ENCODE results near the gene GPR87. TPM values are rescaled to one million over a fixed set of nuclear protein-coding genes. Genes with fewer than 3 reads are reported as not detected.
A peak's percentile ranks its signal among the peaks of the same experiment; 100 is the strongest.

Gene GPR87
- total RNA-seq, 2 experiments from 2014 or later: 0.40 to 0.53 TPM

- DNase-seq (no peak), ATAC-seq (no peak)
- CTCF ChIA-PET: interaction anchor here (0.9 to 1.3 kb wide), 2 partner anchors 16 to 45 kb away, joined by 3 to 4 read pairs; no protein-coding TSS in a partner anchor
- Mint-ChIP-seq H3K27me3 (peaks cover 2% of the 10 kb centered on the region), H3K9me3 (ENCODE audit: low read depth) (no peaks in the 10 kb centered on the region), H3K4me1 (peaks cover 15% of the 10 kb centered on the region), H3K27ac (peak within 1 kb of the TSS; percentile 60), H3K36me3 (no peaks in the 10 kb centered on the region), H3K4me3 (peak within 1 kb of the TSS; percentile 40)
Observed at GRCh38 chr3:151329363-151329762, 12.7 kb upstream of the GPR87 start, which contains the start of gene P2RY13. Gene P2RY13, minus strand, starts transcription at chr3:151329549. Its CDS starts 21 bp downstream, at chr3:151329528.

DNA sequence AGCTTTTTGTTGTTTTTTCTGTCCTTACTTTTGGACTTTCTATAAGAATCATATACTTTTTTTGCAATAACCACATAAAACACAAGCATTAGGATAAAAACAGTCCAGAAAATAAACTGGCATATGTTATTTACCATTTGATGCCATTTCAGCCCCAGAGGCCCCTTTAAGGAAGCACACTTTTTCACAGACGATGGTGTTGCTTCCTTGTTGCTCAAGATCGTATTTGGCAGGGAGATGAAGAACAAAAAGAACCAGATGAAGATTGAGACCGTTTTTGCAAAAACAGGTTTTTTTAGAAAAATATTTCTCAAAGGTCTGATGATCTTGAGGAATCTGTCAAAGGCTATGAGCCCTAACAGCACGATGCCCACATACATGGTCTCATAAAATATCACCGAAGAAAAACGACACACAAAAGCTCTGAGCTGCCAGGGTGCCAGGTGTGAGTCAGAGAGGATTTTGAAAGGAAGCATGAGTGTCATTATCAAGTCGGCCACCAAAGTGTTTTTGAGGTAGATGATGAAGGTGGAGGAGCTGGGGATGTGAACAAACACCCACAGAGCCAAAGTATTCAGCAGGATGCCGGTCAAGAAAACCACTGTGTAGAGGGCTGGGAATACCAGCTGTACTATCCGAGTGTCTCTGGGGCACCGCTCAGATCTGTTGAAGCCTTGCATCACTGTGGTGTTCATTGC, 11.8 kb upstream of the GPR87 start:
- DNase-seq: peak; percentile 56
- peak overlapping the region; percentile 60 for H3K27ac Mint-ChIP-seq
- H3K4me1 Mint-ChIP-seq: peaks cover 15% of the 10 kb centered on the region
- peak; percentile 81 for ATAC-seq
- peaks cover 2% of the 10 kb centered on the region for H3K27me3 Mint-ChIP-seq
- peak overlapping the region; percentile 40 for H3K4me3 Mint-ChIP-seq
- CTCF ChIA-PET: interaction anchor here (0.7 to 3.4 kb wide), 20 partner anchors 10 to 172 kb away, joined by 3 to 15 read pairs (median 5); partner anchors contain the start of gene GPR87
- H3K36me3 Mint-ChIP-seq: no peaks in the 10 kb centered on the region
- H3K9me3 Mint-ChIP-seq (ENCODE audit: low read depth): no peaks in the 10 kb centered on the region

DNA sequence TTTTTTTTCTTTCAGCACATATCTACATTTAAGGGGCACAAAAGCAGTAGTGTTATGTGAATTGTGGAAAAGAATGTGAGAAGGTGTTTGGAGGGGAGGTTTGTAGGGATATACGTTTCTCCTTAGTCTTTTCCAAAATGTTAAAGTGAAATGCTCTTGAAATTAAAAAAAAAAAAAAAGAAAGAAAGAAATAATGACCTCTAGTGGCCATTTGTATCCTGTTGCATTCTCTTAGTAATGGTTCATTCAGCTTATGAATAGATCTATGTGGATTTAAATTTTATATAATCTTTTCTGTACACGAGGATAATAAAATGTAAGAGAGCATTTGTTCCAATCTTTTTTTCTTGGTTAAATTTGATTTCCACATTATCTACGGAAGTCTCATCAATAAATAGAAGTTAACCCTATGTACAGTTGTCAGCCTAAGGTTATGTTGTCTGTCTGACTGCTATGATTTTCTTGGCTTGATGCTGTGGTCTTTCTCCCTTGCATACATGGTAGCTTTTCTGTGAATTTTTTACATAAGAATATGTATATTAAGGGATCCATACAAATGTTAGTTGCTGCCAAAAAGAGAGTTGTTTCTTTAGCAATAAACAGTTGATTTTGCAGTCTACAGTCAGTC, 11.1 kb upstream of the GPR87 start:
- no peak overlapping the region for H3K4me3 Mint-ChIP-seq
- no peak for ATAC-seq

GRCh38 chr3:151322511-151322910, 5.9 kb upstream of the GPR87 start:
- CTCF ChIA-PET: no interaction called here
- H3K9me3 Mint-ChIP-seq (ENCODE audit: low read depth): no peaks in the 10 kb centered on the region
- H3K27ac Mint-ChIP-seq: no peak overlapping the region
- DNase-seq (no peak), ATAC-seq (no peak)
- H3K27me3 Mint-ChIP-seq: no peaks in the 10 kb centered on the region
- H3K4me3 Mint-ChIP-seq: no peak overlapping the region
- peaks cover 3% of the 10 kb centered on the region for H3K36me3 Mint-ChIP-seq
- H3K4me1 Mint-ChIP-seq: peaks cover 25% of the 10 kb centered on the region

More for the DNA sequence above, 11.1 kb upstream of the GPR87 start:
- peaks cover 12% of the 10 kb centered on the region for H3K4me1 Mint-ChIP-seq
- no peaks in the 10 kb centered on the region for H3K9me3 Mint-ChIP-seq (ENCODE audit: low read depth)
- H3K27me3 Mint-ChIP-seq: peaks cover 2% of the 10 kb centered on the region
- H3K27ac Mint-ChIP-seq: no peak overlapping the region
- CTCF ChIA-PET: interaction anchor here (0.7 to 3.4 kb wide), 19 partner anchors 9 to 300 kb away, joined by 3 to 15 read pairs (median 5); partner anchors contain the start of gene GPR87
- no peak for DNase-seq
- H3K36me3 Mint-ChIP-seq: no peaks in the 10 kb centered on the region

- CTCF ChIA-PET: interaction anchor here (0.8 to 1.9 kb wide), 3 partner anchors 17 to 94 kb away, joined by 3 to 7 read pairs (median 3); no protein-coding TSS in a partner anchor
- DNase-seq (no peak), ATAC-seq (no peak)
- peaks cover 3% of the 10 kb centered on the region for H3K36me3 Mint-ChIP-seq
- no peak overlapping the region for H3K4me3 Mint-ChIP-seq
- H3K27me3 Mint-ChIP-seq: no peaks in the 10 kb centered on the region
- no peaks in the 10 kb centered on the region for H3K9me3 Mint-ChIP-seq (ENCODE audit: low read depth)
- no peak overlapping the region for H3K27ac Mint-ChIP-seq
- H3K4me1 Mint-ChIP-seq: peaks cover 28% of the 10 kb centered on the region
Observed at GRCh38 chr3:151321526-151321925, 4.9 kb upstream of the GPR87 start.

DNA sequence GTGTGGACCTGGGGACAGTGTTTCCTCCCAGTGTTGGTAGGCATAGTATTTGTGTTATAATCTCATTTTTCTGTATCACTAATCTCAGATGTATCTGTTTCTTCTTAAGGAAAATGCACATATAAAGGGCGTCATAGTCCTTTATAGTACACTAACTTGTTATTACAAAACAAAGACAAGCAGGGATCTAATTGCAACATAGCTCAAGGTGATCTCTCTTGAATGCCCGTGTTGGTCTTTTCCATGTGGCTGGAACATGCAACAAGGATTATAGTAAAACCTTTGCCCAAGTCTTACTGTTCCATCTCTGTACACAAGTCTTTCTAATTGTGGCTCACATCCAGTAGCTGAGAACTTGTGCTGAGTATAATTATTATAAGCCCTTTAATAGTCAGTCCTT, 3.5 kb upstream of the GPR87 start:
- Mint-ChIP-seq H3K4me3 (no peak overlapping the region), H3K36me3 (peaks cover 3% of the 10 kb centered on the region), H3K9me3 (ENCODE audit: low read depth) (no peaks in the 10 kb centered on the region), H3K27ac (no peak overlapping the region), H3K4me1 (peaks cover 39% of the 10 kb centered on the region), H3K27me3 (no peaks in the 10 kb centered on the region)
- DNase-seq (no peak), ATAC-seq (no peak)
- CTCF ChIA-PET: interaction anchor here (1.9 kb wide), 1 partner anchor 92 kb away, joined by 7 read pairs; no protein-coding TSS in a partner anchor

DNA sequence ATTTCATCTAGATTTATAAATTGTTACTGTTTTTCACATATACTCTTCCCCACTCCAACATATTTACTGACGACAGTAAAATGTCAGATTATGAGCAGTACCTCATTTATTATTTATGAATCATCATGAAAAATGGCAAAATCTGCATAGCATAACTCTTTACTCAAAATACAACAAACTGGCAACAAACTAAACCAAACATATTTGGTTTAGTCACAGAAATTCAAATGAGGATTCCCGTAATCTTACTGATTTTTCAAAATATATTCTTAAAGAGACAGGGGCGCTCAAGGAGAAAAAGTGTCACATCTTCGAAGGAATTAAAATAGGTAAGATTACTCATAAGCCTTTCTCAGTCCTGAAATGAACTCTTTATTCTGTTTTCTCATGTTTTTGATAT, 3.0 kb upstream of the GPR87 start:
- peaks cover 3% of the 10 kb centered on the region for H3K36me3 Mint-ChIP-seq
- ATAC-seq (no peak), DNase-seq (no peak)
- peaks cover 42% of the 10 kb centered on the region for H3K4me1 Mint-ChIP-seq
- H3K27ac Mint-ChIP-seq: peak overlapping the region; percentile 20
- H3K4me3 Mint-ChIP-seq: no peak overlapping the region
- H3K27me3 Mint-ChIP-seq: no peaks in the 10 kb centered on the region
- no peaks in the 10 kb centered on the region for H3K9me3 Mint-ChIP-seq (ENCODE audit: low read depth)
- CTCF ChIA-PET: interaction anchor here (1.2 kb wide), 1 partner anchor 9 kb away, joined by 3 read pairs; no protein-coding TSS in a partner anchor

- peaks cover 42% of the 10 kb centered on the region for H3K4me1 Mint-ChIP-seq
- DNase-seq (no peak), ATAC-seq (no peak)
- no peak overlapping the region for H3K27ac Mint-ChIP-seq
- no peaks in the 10 kb centered on the region for H3K9me3 Mint-ChIP-seq (ENCODE audit: low read depth)
- no peaks in the 10 kb centered on the region for H3K27me3 Mint-ChIP-seq
- peaks cover 3% of the 10 kb centered on the region for H3K36me3 Mint-ChIP-seq
- H3K4me3 Mint-ChIP-seq: no peak overlapping the region
- CTCF ChIA-PET: interaction anchor here (1.2 kb wide), 1 partner anchor 9 kb away, joined by 3 read pairs; no protein-coding TSS in a partner anchor
Observed at GRCh38 chr3:151318991-151319390, 2.4 kb upstream of the GPR87 start.

- ATAC-seq: no peak
- Mint-ChIP-seq H3K27ac (no peak overlapping the region), H3K4me3 (no peak overlapping the region), H3K4me1 (peaks cover 42% of the 10 kb centered on the region), H3K36me3 (peaks cover 3% of the 10 kb centered on the region), H3K27me3 (no peaks in the 10 kb centered on the region), H3K9me3 (ENCODE audit: low read depth) (no peaks in the 10 kb centered on the region)
- CTCF ChIA-PET: interaction anchor here (1.2 kb wide), 1 partner anchor 10 kb away, joined by 3 read pairs; no protein-coding TSS in a partner anchor
- no peak for DNase-seq
Observed at GRCh38 chr3:151318313-151318712, 1.7 kb upstream of the GPR87 start.

- Mint-ChIP-seq H3K4me1 (peaks cover 41% of the 10 kb centered on the region), H3K9me3 (ENCODE audit: low read depth) (no peaks in the 10 kb centered on the region), H3K27me3 (no peaks in the 10 kb centered on the region), H3K4me3 (peak overlapping the region; percentile 43), H3K36me3 (no peaks in the 10 kb centered on the region), H3K27ac (peak overlapping the region; percentile 73)
- ATAC-seq: no peak
- DNase-seq: no peak
- CTCF ChIA-PET: interaction anchor here (1.3 to 1.5 kb wide), 4 partner anchors 8 to 12 kb away, joined by 4 to 9 read pairs (median 6); no protein-coding TSS in a partner anchor
Observed at GRCh38 chr3:151315846-151316245, 774 bp downstream of the GPR87 start.

GRCh38 chr3:151315136-151315535, 1.5 kb downstream of the GPR87 start:
- H3K27me3 Mint-ChIP-seq: no peaks in the 10 kb centered on the region
- peak overlapping the region; percentile 18 for H3K4me3 Mint-ChIP-seq
- CTCF ChIA-PET: interaction anchor here (1.6 to 1.8 kb wide), 2 partner anchors 10 to 12 kb away, joined by 5 read pairs; no protein-coding TSS in a partner anchor
- H3K36me3 Mint-ChIP-seq: no peaks in the 10 kb centered on the region
- H3K9me3 Mint-ChIP-seq (ENCODE audit: low read depth): no peaks in the 10 kb centered on the region
- H3K27ac Mint-ChIP-seq: peak overlapping the region; percentile 27
- DNase-seq (no peak), ATAC-seq (no peak)
- peaks cover 35% of the 10 kb centered on the region for H3K4me1 Mint-ChIP-seq

DNA sequence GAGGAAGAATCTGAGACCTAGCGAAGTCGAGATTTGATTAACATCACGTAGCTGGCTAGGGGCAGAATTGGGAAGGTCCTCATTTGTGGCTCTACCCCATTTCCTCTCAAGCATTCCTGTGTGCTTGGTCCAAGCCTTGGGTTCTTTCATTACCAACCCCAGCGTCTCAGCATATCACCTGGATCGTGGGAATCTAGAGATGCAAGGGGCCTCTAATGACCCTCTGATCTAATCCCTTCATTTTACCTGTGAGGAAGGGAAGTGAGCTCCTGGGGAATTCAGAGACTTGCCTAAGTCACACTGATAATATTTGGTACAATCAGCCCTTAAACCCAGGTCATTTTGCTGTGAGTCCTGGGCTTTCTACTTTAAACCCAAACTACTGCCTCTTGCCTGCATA, 2.0 kb downstream of the GPR87 start:
- no peaks in the 10 kb centered on the region for H3K36me3 Mint-ChIP-seq
- peaks cover 30% of the 10 kb centered on the region for H3K4me1 Mint-ChIP-seq
- ATAC-seq (no peak), DNase-seq (no peak)
- H3K9me3 Mint-ChIP-seq (ENCODE audit: low read depth): no peaks in the 10 kb centered on the region
- H3K27ac Mint-ChIP-seq: no peak overlapping the region
- no peak overlapping the region for H3K4me3 Mint-ChIP-seq
- no peaks in the 10 kb centered on the region for H3K27me3 Mint-ChIP-seq
- CTCF ChIA-PET: interaction anchor here (1.6 to 1.8 kb wide), 2 partner anchors 9 to 13 kb away, joined by 5 read pairs; no protein-coding TSS in a partner anchor

DNA sequence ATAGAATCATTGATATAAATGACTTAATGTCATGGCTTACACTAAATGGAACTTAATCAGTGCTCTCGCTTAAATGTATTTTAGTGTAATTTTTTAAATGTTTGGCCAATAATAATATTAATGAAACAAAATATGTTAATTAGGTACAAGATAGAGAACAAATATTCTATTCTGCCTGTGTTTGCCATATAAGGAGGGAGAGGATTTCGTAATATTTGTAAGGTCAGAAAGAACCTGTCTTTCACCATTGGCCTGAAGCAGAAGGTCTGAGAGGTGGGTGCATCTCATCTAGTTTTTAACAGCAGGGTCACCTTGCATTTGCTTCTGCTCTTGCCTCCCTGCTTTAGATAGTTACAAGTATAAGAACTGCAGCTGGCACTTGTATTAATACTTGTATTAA, 2.5 kb downstream of the GPR87 start:
- DNase-seq: no peak
- CTCF ChIA-PET: interaction anchor here (0.6 to 1.8 kb wide), 4 partner anchors 9 to 107 kb away, joined by 3 to 5 read pairs (median 4); no protein-coding TSS in a partner anchor

More for the DNA sequence above, 2.5 kb downstream of the GPR87 start:
- Mint-ChIP-seq H3K36me3 (no peaks in the 10 kb centered on the region), H3K27me3 (no peaks in the 10 kb centered on the region), H3K4me1 (peaks cover 32% of the 10 kb centered on the region), H3K9me3 (ENCODE audit: low read depth) (no peaks in the 10 kb centered on the region), H3K27ac (no peak overlapping the region), H3K4me3 (no peak overlapping the region)
- ATAC-seq: no peak
